Effector memory CD4-positive, alpha-beta T cell (primary cell): Measurements from ENCODE around the gene HS3ST2.

ENCODE experiments used
- DNase-seq, 3 donors: peaks; one replicate each; pipeline ENCODE4 v3.0.0-alpha.2; 2020
- H3K27ac ChIP-seq: 2 replicates; pipeline ENCODE4 v1.7.0; 2013; ENCODE audit warnings: mild to moderate bottlenecking, low read length, moderate library complexity; ENCODE audit not compliant: insufficient read depth, poor library complexity, severe bottlenecking
- H3K27me3 ChIP-seq: replicated peaks from 2 replicates; pipeline ENCODE4 v1.7.0; 2013; ENCODE audit warnings: mild to moderate bottlenecking, low read length; ENCODE audit not compliant: insufficient read depth, control insufficient read depth, poor library complexity, severe bottlenecking
- H3K36me3 ChIP-seq: 2 replicates; pipeline ENCODE4 v1.7.0; 2013; ENCODE audit warnings: mild to moderate bottlenecking, low read length, moderate library complexity; ENCODE audit not compliant: control insufficient read depth, insufficient read depth
- H3K4me1 ChIP-seq: 2 replicates; pipeline ENCODE4 v1.7.0; 2013; ENCODE audit warnings: low read length, mild to moderate bottlenecking; ENCODE audit not compliant: control insufficient read depth, insufficient read depth, poor library complexity, severe bottlenecking
- H3K4me3 ChIP-seq: 2 replicates; pipeline ENCODE4 v1.7.0; 2013; ENCODE audit warnings: low read length, low read depth, mild to moderate bottlenecking; ENCODE audit not compliant: insufficient read depth, poor library complexity, severe bottlenecking
- H3K9me3 ChIP-seq: 2 replicates; pipeline ENCODE4 v1.7.0; 2013; ENCODE audit warnings: mild to moderate bottlenecking, low read length, moderate library complexity; ENCODE audit not compliant: control insufficient read depth

HS3ST2 gene

GRCh38 chr16:22864375-22864774 lies 50.4 kb downstream of the HS3ST2 start:
- Histone ChIP-seq H3K36me3 (no peaks in the 10 kb centered on the region), H3K27me3 (no peaks in the 10 kb centered on the region), H3K4me1 (no peaks in the 10 kb centered on the region), H3K9me3 (no peaks in the 10 kb centered on the region), H3K27ac (no peak overlapping the region), H3K4me3 (no peak overlapping the region)
- DNase-seq: no peak

- no peaks in the 10 kb centered on the region for H3K27me3 ChIP-seq
- H3K27ac ChIP-seq: no peak overlapping the region
- H3K36me3 ChIP-seq: no peaks in the 10 kb centered on the region
- H3K9me3 ChIP-seq: no peaks in the 10 kb centered on the region
- no peak overlapping the region for H3K4me3 ChIP-seq
- H3K4me1 ChIP-seq: no peaks in the 10 kb centered on the region
- DNase-seq: no peak
These were observed 54.7 kb downstream of the HS3ST2 start for GRCh38 chr16:22868593-22869224.

- Histone ChIP-seq H3K27me3 (no peaks in the 10 kb centered on the region), H3K4me3 (no peak overlapping the region)
These were observed 57.9 kb downstream of the HS3ST2 start for GRCh38 chr16:22871861-22872260.

GRCh38 chr16:22874394-22874793 lies 60.4 kb downstream of the HS3ST2 start:
- Histone ChIP-seq H3K27ac (no peak overlapping the region), H3K4me1 (no peaks in the 10 kb centered on the region), H3K27me3 (no peaks in the 10 kb centered on the region), H3K9me3 (no peaks in the 10 kb centered on the region), H3K4me3 (no peak overlapping the region), H3K36me3 (no peaks in the 10 kb centered on the region)
- no peak for DNase-seq

More at GRCh38 chr16:22871861-22872260, 57.9 kb downstream of the HS3ST2 start:
- Histone ChIP-seq H3K9me3 (no peaks in the 10 kb centered on the region), H3K36me3 (no peaks in the 10 kb centered on the region), H3K4me1 (no peaks in the 10 kb centered on the region), H3K27ac (no peak overlapping the region)
- DNase-seq: no peak

GRCh38 chr16:22878955-22879354 lies 65.0 kb downstream of the HS3ST2 start:
- Histone ChIP-seq H3K36me3 (no peaks in the 10 kb centered on the region), H3K4me3 (no peak overlapping the region), H3K9me3 (no peaks in the 10 kb centered on the region), H3K27ac (no peak overlapping the region), H3K27me3 (no peaks in the 10 kb centered on the region), H3K4me1 (no peaks in the 10 kb centered on the region)
- no peak for DNase-seq

GRCh38 chr16:22879466-22879865 lies 65.5 kb downstream of the HS3ST2 start:
- no peak overlapping the region for H3K27ac ChIP-seq
- H3K4me3 ChIP-seq: no peak overlapping the region
- no peaks in the 10 kb centered on the region for H3K9me3 ChIP-seq

GRCh38 chr16:22882981-22883380 lies 69.0 kb downstream of the HS3ST2 start:
- H3K4me1 ChIP-seq: no peaks in the 10 kb centered on the region
- no peak for DNase-seq
- no peak overlapping the region for H3K4me3 ChIP-seq
- H3K27me3 ChIP-seq: no peaks in the 10 kb centered on the region
- H3K27ac ChIP-seq: no peak overlapping the region
- no peaks in the 10 kb centered on the region for H3K9me3 ChIP-seq
- H3K36me3 ChIP-seq: no peaks in the 10 kb centered on the region

More at GRCh38 chr16:22879466-22879865, 65.5 kb downstream of the HS3ST2 start:
- no peaks in the 10 kb centered on the region for H3K27me3 ChIP-seq
- H3K4me1 ChIP-seq: no peaks in the 10 kb centered on the region
- H3K36me3 ChIP-seq: no peaks in the 10 kb centered on the region
- no peak for DNase-seq

- no peak for DNase-seq
- H3K27ac ChIP-seq: no peak overlapping the region
- H3K4me3 ChIP-seq: no peak overlapping the region
- H3K36me3 ChIP-seq: no peaks in the 10 kb centered on the region
- no peaks in the 10 kb centered on the region for H3K4me1 ChIP-seq
- no peaks in the 10 kb centered on the region for H3K9me3 ChIP-seq
- no peaks in the 10 kb centered on the region for H3K27me3 ChIP-seq
These were observed 72.0 kb downstream of the HS3ST2 start for GRCh38 chr16:22885951-22886350.

GRCh38 chr16:22886927-22887326 lies 73.0 kb downstream of the HS3ST2 start:
- H3K27me3 ChIP-seq: no peaks in the 10 kb centered on the region
- H3K27ac ChIP-seq: no peak overlapping the region
- no peak overlapping the region for H3K4me3 ChIP-seq
- no peak for DNase-seq
- no peaks in the 10 kb centered on the region for H3K9me3 ChIP-seq
- no peaks in the 10 kb centered on the region for H3K36me3 ChIP-seq
- no peaks in the 10 kb centered on the region for H3K4me1 ChIP-seq

GRCh38 chr16:22887445-22887844 lies 73.5 kb downstream of the HS3ST2 start:
- DNase-seq: no peak
- Histone ChIP-seq H3K36me3 (no peaks in the 10 kb centered on the region), H3K27ac (no peak overlapping the region), H3K9me3 (no peaks in the 10 kb centered on the region), H3K4me1 (no peaks in the 10 kb centered on the region), H3K27me3 (no peaks in the 10 kb centered on the region), H3K4me3 (no peak overlapping the region)
